HG03135 (cell line): ENCODE results near the gene PDLIM3.
"Not testable (repeated sequence)": the region's sequence is repeated elsewhere in the genome, so short reads cannot be mapped to it uniquely, and the experiment has no call there.

ENCODE experiments used
- ATAC-seq: cut with Tn5 transposase; IDR thresholded peaks from one replicate; pipeline ENCODE4 v1.9.1; 2021; ENCODE audit warnings: mild to moderate bottlenecking, moderate library complexity; ENCODE audit not compliant: unreplicated experiment

The PDLIM3 gene

GRCh38 chr4:185534866-185535611 is at the start of gene PDLIM3:
TSS of gene PDLIM3 (minus strand) at chr4:185535507. CDS start at chr4:185535434, 73 bp downstream.
- no peak for ATAC-seq

GRCh38 chr4:185583813-185584212 is 48.5 kb upstream of the PDLIM3 start:
- ATAC-seq, result no peak

GRCh38 chr4:185582651-185583400 is 47.5 kb upstream of the PDLIM3 start:
- no peak for ATAC-seq

GRCh38 chr4:185580699-185581098 is 45.4 kb upstream of the PDLIM3 start:
- no peak for ATAC-seq

GRCh38 chr4:185578284-185578683 is 43.0 kb upstream of the PDLIM3 start:
- ATAC-seq, result no peak

GRCh38 chr4:185576962-185577950 is 41.9 kb upstream of the PDLIM3 start:
- no peak for ATAC-seq

- ATAC-seq, result no peak
Observed at GRCh38 chr4:185576314-185576961, 41.1 kb upstream of the PDLIM3 start.

GRCh38 chr4:185573651-185574199 is 38.4 kb upstream of the PDLIM3 start:
- no peak for ATAC-seq

GRCh38 chr4:185570727-185571126 is 35.4 kb upstream of the PDLIM3 start:
- no peak for ATAC-seq

- ATAC-seq, result no peak
Observed at GRCh38 chr4:185567381-185568376, 32.4 kb upstream of the PDLIM3 start.

- no peak for ATAC-seq
Observed at GRCh38 chr4:185566972-185567371, 31.7 kb upstream of the PDLIM3 start.

- ATAC-seq, result no peak
Observed at GRCh38 chr4:185566425-185566824, 31.1 kb upstream of the PDLIM3 start.

GRCh38 chr4:185565696-185566095 is 30.4 kb upstream of the PDLIM3 start:
- no peak for ATAC-seq

GRCh38 chr4:185564349-185564748 is 29.0 kb upstream of the PDLIM3 start:
- no peak for ATAC-seq

- no peak for ATAC-seq
Observed at GRCh38 chr4:185562531-185562930, 27.2 kb upstream of the PDLIM3 start.

- no peak for ATAC-seq
Observed at GRCh38 chr4:185560316-185560715, 25.0 kb upstream of the PDLIM3 start.

- ATAC-seq, result no peak
Observed at GRCh38 chr4:185559915-185560281, 24.6 kb upstream of the PDLIM3 start.

- ATAC-seq, result not testable (repeated sequence)
Observed at GRCh38 chr4:185559251-185559914, 24.1 kb upstream of the PDLIM3 start.
